GM18909 (cell line): ENCODE measurements around the gene NAT8.
"Not testable (repeated sequence)": the region's sequence is repeated elsewhere in the genome, so short reads cannot be mapped to it uniquely, and the experiment has no call there.

Experiments used
- ATAC-seq: cut with Tn5 transposase; IDR thresholded peaks from one replicate; pipeline ENCODE4 v1.9.1; 2021; ENCODE audit warnings: mild to moderate bottlenecking; ENCODE audit not compliant: unreplicated experiment, poor library complexity

Gene NAT8

GRCh38 chr2:73640511-73640911 is 1.7 kb downstream of the NAT8 start:
- ATAC-seq: no peak

GRCh38 chr2:73638429-73638828 is 3.8 kb downstream of the NAT8 start:
- ATAC-seq: no peak

GRCh38 chr2:73636977-73637376 is 5.2 kb downstream of the NAT8 start:
- not testable (repeated sequence) for ATAC-seq

DNA sequence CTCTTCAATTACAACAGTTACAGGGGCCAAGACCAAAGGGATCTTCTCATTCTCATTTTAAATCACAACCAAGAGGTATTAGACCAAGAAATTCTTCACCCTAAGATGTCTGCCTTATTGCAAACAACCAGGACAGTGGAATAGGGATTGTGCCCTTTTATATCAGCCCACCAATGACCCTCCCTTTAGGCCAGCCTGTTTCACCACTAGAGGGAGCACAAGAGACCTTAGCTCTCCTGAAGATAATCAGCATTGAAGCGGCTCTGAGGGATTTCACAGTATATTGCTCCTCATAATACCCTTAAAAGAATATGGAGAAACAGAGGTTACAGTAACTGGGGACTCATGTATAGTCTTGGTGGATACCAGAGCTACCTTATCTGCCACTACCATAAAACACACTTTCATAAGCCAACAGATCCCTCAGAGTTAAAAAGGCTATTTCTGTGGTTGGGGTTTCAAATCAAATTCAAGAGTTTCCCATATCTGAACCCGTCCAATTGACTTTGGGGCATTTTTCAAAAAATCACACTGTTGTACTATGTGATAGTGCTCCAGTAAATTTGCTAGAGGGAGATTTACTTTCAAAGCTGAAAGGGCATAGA is 11.5 kb downstream of the NAT8 start:
- not testable (repeated sequence) for ATAC-seq

GRCh38 chr2:73628493-73628892 is 13.7 kb downstream of the NAT8 start:
- ATAC-seq: peak; percentile 64

DNA sequence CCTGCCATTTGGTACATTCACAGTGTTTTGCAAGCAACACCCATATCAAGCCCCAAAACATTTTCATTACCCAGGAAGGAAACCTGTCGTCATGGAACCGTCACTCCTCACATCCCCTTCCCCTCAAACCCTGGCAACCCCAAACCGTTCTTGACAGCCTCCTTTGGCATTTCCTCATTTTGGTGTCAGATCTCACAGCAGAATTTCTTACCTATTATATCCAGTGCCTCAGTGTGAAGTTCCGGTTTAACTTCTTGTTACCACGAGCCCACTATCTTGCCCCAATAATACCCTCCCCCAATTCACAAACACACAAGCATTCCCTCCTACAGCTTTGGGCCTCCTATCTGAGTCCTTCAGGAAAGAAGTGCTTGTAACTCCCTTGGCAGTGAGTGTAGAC is 16.0 kb downstream of the NAT8 start:
- not testable (repeated sequence) for ATAC-seq

DNA sequence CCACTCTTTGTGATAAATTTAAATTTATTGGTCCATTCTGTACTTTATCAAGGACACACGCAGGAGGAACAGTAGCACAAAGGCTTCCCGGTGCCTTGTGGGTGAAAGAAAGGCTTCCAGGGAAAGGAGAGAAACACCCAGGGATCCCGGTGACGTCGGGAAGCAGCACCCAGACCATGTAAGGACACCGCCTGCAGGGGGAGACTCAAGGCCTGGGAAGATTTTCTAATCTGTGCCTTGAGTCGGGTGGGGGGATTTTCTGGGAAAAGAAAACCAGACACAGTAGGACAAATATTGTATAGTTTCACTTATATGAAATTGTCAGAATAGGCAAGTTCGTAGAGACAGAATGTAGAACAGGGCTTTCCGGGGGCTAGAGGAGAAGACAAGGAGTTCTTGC is 17.6 kb downstream of the NAT8 start:
- not testable (repeated sequence) for ATAC-seq

GRCh38 chr2:73624036-73624435 is 18.2 kb downstream of the NAT8 start:
- ATAC-seq: not testable (repeated sequence)

GRCh38 chr2:73619925-73620324 is 22.3 kb downstream of the NAT8 start:
- ATAC-seq: not testable (repeated sequence)

DNA sequence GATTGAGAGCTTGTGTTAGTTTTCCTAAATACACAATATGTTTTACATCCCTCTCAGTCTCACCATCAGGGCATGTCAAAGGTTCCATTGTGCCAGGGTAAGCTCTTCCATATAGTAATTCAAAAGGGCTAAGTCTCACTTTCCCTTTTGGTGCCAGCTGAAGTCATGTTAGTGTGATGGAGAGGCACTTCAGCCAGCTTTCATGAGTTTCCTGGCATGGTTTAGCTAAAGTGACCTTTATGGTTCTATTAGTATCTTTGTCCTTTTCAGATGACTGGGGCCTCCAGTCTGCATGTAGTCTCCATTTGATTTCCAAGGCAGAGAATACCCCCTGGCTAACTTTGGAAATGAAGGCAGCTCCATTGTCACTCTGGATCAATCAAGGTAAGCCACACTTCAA is 27.2 kb downstream of the NAT8 start:
- ATAC-seq: no peak

GRCh38 chr2:73614105-73614504 is 28.1 kb downstream of the NAT8 start:
- ATAC-seq: no peak

- ATAC-seq: no peak
These were observed 30.4 kb downstream of the NAT8 start for GRCh38 chr2:73611867-73612266.

DNA sequence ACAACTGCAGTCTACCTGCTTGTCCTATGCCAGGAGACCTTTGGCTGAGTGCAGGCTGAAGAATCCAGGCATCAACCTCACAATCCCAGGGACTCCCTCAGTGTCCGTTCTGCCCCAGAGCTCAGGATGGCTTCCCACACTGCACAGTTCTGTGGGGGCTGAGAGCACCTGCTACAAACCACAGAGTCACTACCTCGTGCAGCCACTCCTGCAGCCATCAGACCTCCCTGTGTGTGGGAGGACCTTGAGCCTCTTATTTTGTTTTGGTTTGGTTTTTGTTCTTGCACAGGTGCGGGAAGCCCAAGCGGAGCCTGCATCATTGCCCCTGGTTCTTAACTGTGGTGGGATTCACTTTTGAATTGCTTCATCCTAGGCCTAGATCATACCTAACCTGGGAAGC is 31.0 kb downstream of the NAT8 start:
- ATAC-seq: no peak

- ATAC-seq: no peak
These were observed 32.1 kb downstream of the NAT8 start for GRCh38 chr2:73610111-73610510.

GRCh38 chr2:73604589-73604988 is 37.6 kb downstream of the NAT8 start:
- not testable (repeated sequence) for ATAC-seq

GRCh38 chr2:73603099-73603588 is 39.1 kb downstream of the NAT8 start:
- ATAC-seq: peak; percentile 63

DNA sequence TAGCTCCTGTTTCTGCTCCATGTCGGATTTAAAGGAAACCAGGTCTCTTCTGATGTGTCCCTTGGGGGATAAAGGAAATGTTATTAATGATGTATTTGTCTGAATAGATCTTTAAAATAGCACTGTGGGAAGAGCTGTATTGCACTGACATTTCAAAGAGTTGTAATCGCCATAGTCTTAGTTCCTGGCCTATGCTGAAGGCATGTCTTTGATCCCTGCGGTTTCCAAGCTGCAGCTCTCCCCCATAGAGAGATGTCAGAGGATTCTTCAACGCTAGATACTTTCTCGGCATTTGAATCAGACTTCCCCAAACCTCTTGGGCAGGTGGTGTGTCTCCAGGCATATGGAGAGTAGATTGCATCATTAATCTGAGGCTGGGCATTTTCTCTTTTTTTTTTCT is 40.4 kb downstream of the NAT8 start:
- ATAC-seq: no peak

DNA sequence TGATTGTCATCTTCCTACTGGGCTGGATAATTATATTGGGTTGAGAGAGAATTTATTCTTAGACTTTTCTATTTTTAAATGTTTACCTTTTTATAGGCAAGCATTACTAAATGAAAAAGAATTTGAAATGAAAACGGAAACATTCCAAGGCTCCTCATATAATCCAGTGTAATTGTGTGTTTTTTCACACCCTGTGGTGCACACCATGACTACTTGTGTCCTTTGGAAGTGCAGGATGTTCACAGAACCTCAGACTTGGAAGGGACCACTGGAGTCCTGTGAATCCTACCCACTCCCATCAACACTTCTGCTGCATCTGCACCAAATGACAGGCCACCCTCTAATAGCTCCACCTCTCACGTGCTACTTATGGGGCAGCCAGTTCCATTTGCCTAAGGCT is 48.0 kb downstream of the NAT8 start:
- no peak for ATAC-seq

DNA sequence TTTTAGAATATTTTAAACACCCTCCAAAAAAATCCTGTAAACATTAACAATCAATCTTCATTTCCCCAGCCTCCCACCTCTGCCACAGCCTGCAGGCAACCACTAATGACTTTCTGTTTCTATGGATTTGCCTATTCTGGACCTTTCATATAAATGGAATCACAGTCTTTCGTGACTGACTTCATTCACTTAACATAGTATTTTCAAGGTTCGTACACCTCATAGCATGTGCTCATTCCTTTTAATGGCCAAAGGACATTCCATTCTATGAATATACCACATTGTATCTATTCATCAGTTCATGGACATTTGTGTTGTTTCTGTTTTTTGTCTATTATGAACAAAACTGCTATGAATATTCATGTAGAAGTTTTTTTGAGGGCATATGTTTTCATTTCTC is 48.5 kb downstream of the NAT8 start:
- no peak for ATAC-seq
